Retinal pigment epithelial cell (primary cell): ENCODE data around the gene CALML5.

Experiments
- DNase-seq: peaks from one replicate; pipeline ENCODE4 v3.0.0-alpha.2; 2010; ENCODE audit warnings: low read depth
- H3K4me3 ChIP-seq: 2 replicates; pipeline ENCODE4 v1.5.1; 2011; ENCODE audit warnings: mild to moderate bottlenecking, low read length, control low read depth, moderate library complexity
- TF ChIP-seq, protein P1 (sequence below): conservative IDR thresholded peaks from 2 replicates; pipeline ENCODE4 v1.5.1; 2011; ENCODE audit warnings: low read depth, low read length, control low read depth, inconsistent platforms

The CALML5 gene

DNA sequence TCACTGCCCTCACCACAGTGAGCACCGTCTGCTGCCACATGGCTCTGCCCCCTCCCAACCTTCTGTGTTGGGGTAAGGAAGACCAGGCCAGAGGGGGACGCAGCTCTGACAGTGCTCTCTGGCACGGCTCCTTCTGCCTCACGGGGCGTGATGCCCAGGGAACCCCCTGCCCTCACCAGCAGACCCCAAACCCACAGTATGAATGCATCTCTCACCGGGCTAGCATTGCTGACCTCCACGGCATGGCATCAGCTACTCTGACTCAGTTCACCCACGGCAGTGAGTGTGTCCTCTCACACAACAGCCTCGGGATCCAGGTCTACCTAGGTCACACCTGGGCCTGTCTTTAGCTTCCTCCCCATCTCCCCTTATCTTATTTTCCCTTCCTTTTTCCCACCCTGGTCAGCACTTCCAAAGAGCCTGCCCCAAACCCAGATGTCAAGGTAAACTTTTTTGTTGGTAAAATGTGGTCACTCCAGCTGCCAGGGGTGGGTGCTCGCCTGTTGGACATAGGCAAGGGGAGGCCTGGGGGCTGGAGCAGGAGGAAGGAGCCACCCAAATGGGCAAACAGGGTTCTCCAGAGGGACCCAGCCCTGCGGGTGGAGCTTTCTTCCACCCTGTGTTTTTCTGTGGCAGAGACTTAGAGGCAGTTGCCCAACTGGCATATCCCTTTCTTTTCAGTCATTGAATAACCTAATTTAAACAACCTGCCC lies 29.8 kb upstream of the CALML5 start:
- H3K4me3 ChIP-seq, result no peak overlapping the region
- TF ChIP-seq, protein P1, sequence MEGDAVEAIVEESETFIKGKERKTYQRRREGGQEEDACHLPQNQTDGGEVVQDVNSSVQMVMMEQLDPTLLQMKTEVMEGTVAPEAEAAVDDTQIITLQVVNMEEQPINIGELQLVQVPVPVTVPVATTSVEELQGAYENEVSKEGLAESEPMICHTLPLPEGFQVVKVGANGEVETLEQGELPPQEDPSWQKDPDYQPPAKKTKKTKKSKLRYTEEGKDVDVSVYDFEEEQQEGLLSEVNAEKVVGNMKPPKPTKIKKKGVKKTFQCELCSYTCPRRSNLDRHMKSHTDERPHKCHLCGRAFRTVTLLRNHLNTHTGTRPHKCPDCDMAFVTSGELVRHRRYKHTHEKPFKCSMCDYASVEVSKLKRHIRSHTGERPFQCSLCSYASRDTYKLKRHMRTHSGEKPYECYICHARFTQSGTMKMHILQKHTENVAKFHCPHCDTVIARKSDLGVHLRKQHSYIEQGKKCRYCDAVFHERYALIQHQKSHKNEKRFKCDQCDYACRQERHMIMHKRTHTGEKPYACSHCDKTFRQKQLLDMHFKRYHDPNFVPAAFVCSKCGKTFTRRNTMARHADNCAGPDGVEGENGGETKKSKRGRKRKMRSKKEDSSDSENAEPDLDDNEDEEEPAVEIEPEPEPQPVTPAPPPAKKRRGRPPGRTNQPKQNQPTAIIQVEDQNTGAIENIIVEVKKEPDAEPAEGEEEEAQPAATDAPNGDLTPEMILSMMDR, result no peak
- DNase-seq, result no peak

DNA sequence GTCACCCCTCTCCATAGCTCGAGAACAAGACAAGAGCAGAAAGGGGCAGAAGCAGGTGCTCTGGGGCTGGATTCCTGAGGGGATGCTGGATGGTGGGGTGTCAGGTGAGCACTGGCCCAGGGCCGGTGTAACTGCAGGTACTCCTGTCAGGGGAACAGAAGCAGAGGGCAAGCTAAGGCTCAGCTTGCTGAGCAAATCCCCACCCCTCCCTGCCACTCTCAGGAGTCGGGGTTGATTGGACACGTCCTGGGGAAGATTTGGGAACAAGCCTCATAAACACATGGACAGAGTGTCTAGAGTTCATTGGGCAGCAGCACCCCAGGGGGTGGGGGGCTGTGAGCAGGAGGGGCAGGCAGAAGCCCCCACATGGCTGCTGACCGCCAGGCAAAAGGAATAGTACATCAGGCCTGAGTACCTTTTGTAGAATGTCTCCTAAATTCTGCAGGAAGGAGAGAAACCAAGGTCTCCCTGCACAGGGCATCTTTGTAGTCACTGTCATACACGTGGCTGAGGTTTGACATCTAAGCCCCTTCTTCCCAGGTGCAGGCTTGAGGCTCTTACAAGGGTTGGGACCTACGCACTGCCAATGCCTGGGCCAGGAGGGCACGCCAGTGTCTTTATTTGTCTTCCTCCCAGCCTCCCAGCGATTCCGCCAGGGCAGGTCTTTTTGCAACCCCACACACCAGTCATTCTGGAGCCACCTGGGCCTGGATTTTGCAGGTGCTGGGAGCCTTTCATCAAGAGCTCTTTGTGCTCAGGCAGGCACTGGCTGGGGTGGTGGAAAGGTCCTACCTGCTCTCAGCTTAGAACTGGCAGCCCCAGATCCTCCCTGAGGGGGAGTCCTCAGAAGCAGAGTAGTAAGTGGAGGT lies 28.2 kb upstream of the CALML5 start:
- TF ChIP-seq, protein P1, result no peak
- no peak for DNase-seq
- no peak overlapping the region for H3K4me3 ChIP-seq

DNA sequence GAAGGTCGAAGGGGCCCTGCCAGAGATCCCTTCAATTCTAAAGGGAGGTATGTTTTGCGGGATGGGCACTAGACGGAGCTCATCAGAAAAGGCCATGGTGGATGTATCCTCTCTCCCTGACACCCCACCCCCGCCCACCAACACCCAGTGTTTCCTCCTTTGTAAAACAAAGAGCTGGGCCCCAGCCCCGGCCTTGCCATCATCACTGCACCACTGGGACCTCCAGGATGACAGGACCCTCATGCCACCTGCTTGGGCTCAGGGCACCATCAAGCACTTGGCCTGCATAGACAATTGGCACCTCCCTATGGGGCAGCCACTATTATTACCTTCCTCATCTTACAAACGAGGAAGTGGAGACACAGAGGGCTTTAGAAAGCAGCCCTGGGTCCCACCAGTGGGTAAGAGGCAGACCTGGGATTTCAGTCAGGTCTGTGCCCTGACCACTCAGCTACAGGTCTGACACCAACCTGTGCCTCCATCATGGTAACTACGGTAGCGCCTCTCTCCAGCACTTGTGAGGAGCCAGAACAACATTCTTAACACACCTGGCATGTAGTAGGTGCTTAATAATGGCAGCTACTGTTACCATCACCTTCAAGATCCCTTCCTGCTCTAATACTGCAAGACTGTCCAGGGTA lies 27.4 kb upstream of the CALML5 start:
- no peak overlapping the region for H3K4me3 ChIP-seq
- TF ChIP-seq, protein P1, result no peak
- no peak for DNase-seq

DNA sequence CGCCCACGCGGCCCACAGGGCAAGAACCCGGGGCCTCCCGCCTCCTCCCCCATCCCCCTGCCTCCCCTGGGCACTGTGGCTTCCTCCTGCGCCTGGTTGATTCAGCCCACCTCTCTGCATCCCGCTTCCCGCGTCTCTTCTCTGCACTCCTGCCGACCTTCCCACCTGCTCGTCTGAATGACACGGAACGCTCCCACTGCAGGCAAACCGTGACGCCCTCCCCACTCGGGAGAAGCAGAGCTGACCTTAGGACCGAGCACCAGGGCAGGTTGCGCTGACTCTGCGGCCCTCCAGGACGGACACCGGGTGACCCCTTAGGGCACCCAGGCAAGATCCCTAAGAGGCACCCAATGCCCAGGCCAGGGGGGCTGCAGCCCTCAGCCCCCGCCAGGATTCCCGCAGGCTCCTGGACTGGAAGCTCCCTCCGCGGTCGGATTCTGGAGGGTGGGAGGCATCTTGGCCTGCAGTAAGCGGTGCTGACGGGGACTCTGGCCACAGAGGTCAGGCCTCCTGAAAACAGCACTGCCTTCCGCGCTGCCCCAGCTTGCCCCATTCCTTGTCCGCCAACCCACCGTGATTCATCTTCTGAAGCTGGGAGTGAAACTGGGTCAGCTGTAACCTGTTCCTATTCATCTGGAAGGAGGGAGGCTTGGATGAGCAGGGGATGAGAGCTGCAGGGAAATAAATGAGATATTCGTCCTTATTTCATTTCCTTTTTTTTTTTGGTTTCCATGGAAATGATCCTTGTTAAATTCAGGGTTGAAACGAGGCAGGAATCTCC lies 26.4 kb upstream of the CALML5 start:
- TF ChIP-seq, protein P1, result no peak
- no peak for DNase-seq
- H3K4me3 ChIP-seq, result no peak overlapping the region

DNA sequence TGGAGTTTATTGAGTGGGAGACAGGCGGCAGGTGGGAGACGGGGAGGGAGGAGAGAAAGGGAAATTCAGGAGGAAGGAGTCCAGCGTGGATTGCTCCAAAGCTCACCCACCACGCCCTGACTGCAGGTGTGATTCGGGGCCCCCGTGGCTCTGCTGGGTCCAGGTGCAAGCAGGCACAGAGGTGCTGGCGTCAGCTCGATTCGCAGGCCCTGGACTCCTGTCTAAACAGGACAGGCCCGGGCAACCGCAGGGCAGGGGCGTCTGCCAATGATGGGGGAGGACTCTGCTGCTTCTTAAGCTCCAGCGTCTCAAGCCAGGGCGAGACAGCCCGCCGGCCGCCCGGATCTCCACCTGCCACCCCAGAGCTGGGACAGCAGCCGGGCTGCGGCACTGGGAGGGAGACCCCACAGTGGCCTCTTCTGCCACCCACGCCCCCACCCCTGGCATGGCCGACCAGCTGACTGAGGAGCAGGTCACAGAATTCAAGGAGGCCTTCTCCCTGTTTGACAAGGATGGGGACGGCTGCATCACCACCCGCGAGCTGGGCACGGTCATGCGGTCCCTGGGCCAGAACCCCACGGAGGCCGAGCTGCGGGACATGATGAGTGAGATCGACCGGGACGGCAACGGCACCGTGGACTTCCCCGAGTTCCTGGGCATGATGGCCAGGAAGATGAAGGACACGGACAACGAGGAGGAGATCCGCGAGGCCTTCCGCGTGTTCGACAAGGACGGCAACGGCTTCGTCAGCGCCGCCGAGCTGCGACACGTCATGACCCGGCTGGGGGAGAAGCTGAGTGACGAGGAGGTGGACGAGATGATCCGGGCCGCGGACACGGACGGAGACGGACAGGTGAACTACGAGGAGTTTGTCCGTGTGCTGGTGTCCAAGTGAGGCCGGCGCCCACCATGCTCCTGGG lies 25.5 kb upstream of the CALML5 start, which contains the start of gene CALML3:
Gene CALML3, plus strand, starts transcription at position 321 of the 920 bp plus-strand sequence. Its CDS starts 125 bp downstream, at position 446.
- no peak for DNase-seq
- TF ChIP-seq, protein P1, result no peak
- no peak within 1 kb of the TSS for H3K4me3 ChIP-seq
